K562 (cell line): Measurements from ENCODE around the gene ADD3. TPM values are rescaled to one million over a fixed set of nuclear protein-coding genes. Genes with fewer than 3 reads are reported as not detected.

Experiments
- ATAC-seq: fragments of 200-7000 bp; cut with Tn5 transposase; 3 replicates; pipeline ENCODE4 v1.9.1; 2020; ENCODE audit warnings: moderate library complexity
- BruUV-seq: library from RNA; stranded (reverse); fragments of 400-500 nt; replicated peaks from 2 replicates; lab custom pipeline; 2021; lab: Mats Ljungman, UMichigan
- CTCF ChIA-PET: fragments of 300-600 bp; formaldehyde crosslinking; extraction: SDS; loops from one replicate; lab custom pipeline; 2021; ENCODE audit warnings: low intra/inter-chr PET ratio; lab: Yijun Ruan, JAX
- POLR2A ChIA-PET: fragments of 300-600, 350-650 bp; sonication (Branson Sonifier 250); formaldehyde crosslinking; extraction: SDS; loops from one replicate; lab custom pipeline; 2021; ENCODE audit warnings: antibody characterized with exemption, inconsistent platforms; lab: Yijun Ruan, JAX
- DNase-seq, 4 experiments: peaks; one replicate each; pipeline versions ENCODE4 v3.0.0 to v3.0.0-alpha.2; 2011 to 2018; ENCODE audit warnings: low spot score in 3 of 4, mixed read lengths in 3 of 4; ENCODE audit errors: extremely low read depth in 1 of 4
- FAIRE-seq: peaks from 2 replicates; lab custom pipeline; 2011; peaks lifted over from hg19 to GRCh38; lab: Jason Lieb, UNC
- H2AFZ ChIP-seq: 2 replicates; pipeline ENCODE4 v1.6.0; 2011; ENCODE audit warnings: low read depth, low read length, control low read depth, inconsistent platforms
- H3K27ac ChIP-seq: fragments of 200-600 bp; 3 replicates; pipeline ENCODE4 v1.8.0; 2011; ENCODE audit warnings: low read depth, mild to moderate bottlenecking, control low read depth, inconsistent platforms, low read length, moderate library complexity, mixed read lengths; ENCODE audit errors: extremely low read depth
- H3K27me3 ChIP-seq, 2 experiments: fragments of 300-600 bp in 1 of 2; 2 replicates in 1 of 2; 3 replicates in 1 of 2; pipeline versions ENCODE4 v1.6.0 to v1.8.0; 2011; ENCODE audit warnings: inconsistent platforms in 2 of 2, low read length in 2 of 2, mild to moderate bottlenecking in 1 of 2, mixed read lengths in 1 of 2, moderate library complexity in 1 of 2; ENCODE audit not compliant: control insufficient read depth in 2 of 2, insufficient read depth in 2 of 2
- H3K36me3 ChIP-seq: fragments of 300-600 bp; 3 replicates; pipeline ENCODE4 v1.8.0; 2011; ENCODE audit warnings: mild to moderate bottlenecking, low read length, inconsistent platforms; ENCODE audit not compliant: control insufficient read depth, insufficient read depth
- H3K4me1 ChIP-seq, 2 experiments: fragments of 200-600 bp in 1 of 2; replicated peaks in 1 of 2; 2 replicates in 1 of 2; 3 replicates in 1 of 2; pipeline versions ENCODE4 v1.5.1 to v1.8.0; 2011; ENCODE audit warnings: inconsistent platforms in 2 of 2, low read length in 2 of 2, mild to moderate bottlenecking in 1 of 2, mixed read lengths in 1 of 2, moderate library complexity in 1 of 2; ENCODE audit not compliant: control insufficient read depth in 2 of 2, insufficient read depth in 2 of 2
- H3K4me2 ChIP-seq: 2 replicates; pipeline ENCODE4 v1.6.1; 2011; ENCODE audit warnings: low read length, control low read depth, inconsistent platforms, mixed read lengths; ENCODE audit not compliant: insufficient read depth
- H3K4me3 ChIP-seq: fragments of 200-600 bp; sonication (generic), shearing (Covaris generic); 2 replicates; pipeline ENCODE4 v1.5.1; 2016; ENCODE audit warnings: control low read depth, inconsistent platforms
- H3K79me2 ChIP-seq: fragments of 200-600 bp; 3 replicates; pipeline ENCODE4 v1.8.0; 2011; ENCODE audit warnings: low read length, inconsistent platforms; ENCODE audit not compliant: control insufficient read depth, insufficient read depth
- H3K9ac ChIP-seq, 2 experiments: 2 replicates each; pipeline versions ENCODE4 v1.6.0 to v1.6.1; 2011; ENCODE audit warnings: low read depth in 2 of 2, low read length in 2 of 2, control low read depth in 1 of 2, inconsistent platforms in 1 of 2, mild to moderate bottlenecking in 1 of 2, mixed read lengths in 1 of 2; ENCODE audit not compliant: insufficient read depth in 1 of 2
- H3K9me1 ChIP-seq: one replicate; pipeline ENCODE4 v1.6.0; 2011; ENCODE audit warnings: inconsistent platforms, mild to moderate bottlenecking, low read length, moderate library complexity; ENCODE audit not compliant: control insufficient read depth, insufficient read depth
- H3K9me3 ChIP-seq: replicated peaks from 2 replicates; pipeline ENCODE4 v1.5.1; 2011; ENCODE audit warnings: low read depth, low read length, inconsistent platforms; ENCODE audit not compliant: control insufficient read depth, insufficient read depth
- H4K20me1 ChIP-seq: replicated peaks from 2 replicates; pipeline ENCODE4 v1.6.1; 2011; ENCODE audit warnings: low read length, inconsistent platforms, mixed read lengths; ENCODE audit not compliant: control insufficient read depth, insufficient read depth
- ADNP ChIP-seq: fragments of 200-800 bp; sonication (Bioruptor generic); IDR thresholded peaks from 2 replicates; pipeline ENCODE4 v1.6.1; 2016; ENCODE audit warnings: missing genetic modification characterization, missing compliant biosample characterization
- FOXK2 ChIP-seq, 2 experiments: fragments of 450-650 bp; IDR thresholded peaks in 1 of 2; conservative IDR thresholded peaks in 1 of 2; 2 replicates each; pipeline ENCODE4 v1.6.1; 2016; ENCODE audit warnings: low read depth in 2 of 2, mild to moderate bottlenecking in 1 of 2
- GTF2F1 ChIP-seq: IDR thresholded peaks from 2 replicates; pipeline ENCODE4 v1.6.1; 2011; ENCODE audit warnings: low read depth, low read length, improper control_type of control experiment
- HNRNPLL ChIP-seq: fragments of 200-400 bp; formaldehyde crosslinking; IDR thresholded peaks from 2 replicates; pipeline ENCODE4 v1.6.1; 2017; ENCODE audit warnings: low read length, low read depth, mild to moderate bottlenecking; ENCODE audit not compliant: poor library complexity, severe bottlenecking
- KDM4B ChIP-seq, 2 experiments: fragments of 450-650 bp in 1 of 2; sonication (generic) in 1 of 2; IDR thresholded peaks; 2 replicates each; pipeline ENCODE4 v1.6.1; 2016 to 2017; ENCODE audit warnings: borderline replicate concordance in 2 of 2, antibody characterized with exemption in 1 of 2, low read depth in 1 of 2, mild to moderate bottlenecking in 1 of 2
- KLF10 ChIP-seq: fragments of 250-450 bp; sonication (Bioruptor Pico); IDR thresholded peaks from 2 replicates; pipeline ENCODE4 v1.6.1; 2021; ENCODE audit warnings: matching md5 sums
- MECOM ChIP-seq: fragments of 250-450 bp; sonication (Bioruptor Pico); IDR thresholded peaks from 2 replicates; pipeline ENCODE4 v1.8.0; 2022; ENCODE audit warnings: inconsistent platforms
- MYNN ChIP-seq, 2 experiments: sonication (generic); formaldehyde crosslinking in 1 of 2; IDR thresholded peaks; 2 replicates each; pipeline versions ENCODE4 v1.5.0 to v1.6.1; 2016 to 2020; ENCODE audit warnings: antibody characterized with exemption in 1 of 2, missing genetic modification reagents in 1 of 2
- NR0B1 ChIP-seq: fragments of 450-650 bp; IDR thresholded peaks from one replicate; pipeline ENCODE4 v1.6.1; 2018; ENCODE audit warnings: mild to moderate bottlenecking, moderate library complexity; ENCODE audit not compliant: partially characterized antibody
- POLR3G ChIP-seq: IDR thresholded peaks from 2 replicates; pipeline ENCODE4 v1.6.1; 2011; ENCODE audit not compliant: insufficient read length, insufficient replicate concordance; ENCODE audit errors: extremely low read depth
- RBM22 ChIP-seq: fragments of 200-400 bp; formaldehyde crosslinking; IDR thresholded peaks from 2 replicates; pipeline ENCODE4 v1.6.1; 2018; ENCODE audit warnings: low read length, low read depth; ENCODE audit not compliant: poor library complexity, severe bottlenecking
- TARDBP ChIP-seq: fragments of 450-650 bp; IDR thresholded peaks from 2 replicates; pipeline ENCODE4 v1.6.1; 2016
- TSC22D4 ChIP-seq: fragments of 450-650 bp; IDR thresholded peaks from 2 replicates; pipeline ENCODE4 v1.6.1; 2016; ENCODE audit warnings: missing genetic modification characterization, missing biosample characterization, control low read depth
- ZBED1 ChIP-seq: IDR thresholded peaks from 2 replicates; pipeline ENCODE4 v1.6.1; 2014
- ZNF311 ChIP-seq: fragments of 250-450 bp; sonication (Bioruptor Pico); IDR thresholded peaks from 2 replicates; pipeline ENCODE4 v1.4.0; 2020; ENCODE audit warnings: mild to moderate bottlenecking, moderate library complexity
- ZNF609 ChIP-seq: sonication (generic); formaldehyde crosslinking; IDR thresholded peaks from 2 replicates; pipeline ENCODE4 v1.8.1; 2023; ENCODE audit warnings: missing genetic modification reagents, mild to moderate bottlenecking, borderline replicate concordance
- ZNF75A ChIP-seq: fragments of 450-650 bp; formaldehyde crosslinking; IDR thresholded peaks from 2 replicates; pipeline ENCODE4 v1.4.0; 2020; ENCODE audit warnings: mild to moderate bottlenecking
- WGBS: fragments of 100-300 bp; shearing (Covaris generic); methylation state at CpG from one replicate; pipeline ENCODE4 v1.1.6; 2016; ENCODE audit warnings: low coverage, mixed read lengths; ENCODE audit not compliant: insufficient coverage; ENCODE audit errors: missing lambda C conversion rate; 5-methylcytosine and 5-hydroxymethylcytosine counted together
- in situ Hi-C: fragments of 300-500 bp; cut with MboI; formaldehyde crosslinking; loops from 4 replicates; pipeline ENCODE4 v1.15.0; 2018; ENCODE audit warnings: inconsistent platforms, mixed read lengths
- intact Hi-C: fragments of 100-400 bp; cut with micrococcal nuclease; formaldehyde crosslinking; loops from 2 replicates; pipeline ENCODE4 v1.14.2; 2022
- polyA plus RNA-seq, 8 experiments: library from polyadenylated mRNA; depleted of rRNA in 4 of 8; stranded (reverse) in 5 of 8; unstranded in 3 of 8; fragments of >200 nt; fragmentation: Nextera tagmentation in 2 of 8; fragmentation: Illumina TruSeq in 1 of 8; extraction: Ambion mirVana in 2 of 8; extraction: Trizol in 1 of 8; gene quantifications; 2 replicates each; pipeline versions ENCODE4 v1.2.1 to v1.2.3, GENCODE V29; 2011 to 2014; ENCODE audit warnings: inconsistent platforms in 1 of 8, missing spikeins in 1 of 8
- total RNA-seq, 7 experiments: library from RNA; depleted of rRNA in 6 of 7; stranded (reverse); fragments of >200 nt in 6 of 7; fragmentation: Illumina TruSeq in 2 of 7; extraction: Trizol in 2 of 7; gene quantifications; 2 replicates each; pipeline versions ENCODE4 v1.2.1 to v1.2.3, GENCODE V29; 2011 to 2021; ENCODE audit warnings: low replicate concordance in 1 of 7

Gene ADD3
- total and polyA plus RNA-seq, 9 of the 15 experiments (the other 6 are each of a cell fraction or from before 2014, with no cell fraction given): 13.2 to 125 (median 31.7) TPM

GRCh38 chr10:110059925-110060324, 52.1 kb downstream of the ADD3 start (continued):
- TF ChIP-seq ZNF75A (CRISPR knock-in tag): no peak
- TF ChIP-seq FOXK2 (conservative IDR thresholded peaks at IDR 0.05 in 1 of 2, IDR thresholded peaks at IDR 0.05 in 1 of 2; ENCODE audit: low read depth in 2 of 2): no peak
- no peak for TF ChIP-seq TARDBP
- TF ChIP-seq KDM4B (IDR thresholded peaks at IDR 0.05; ENCODE audit: borderline replicate concordance in 2 of 2, low read depth in 1 of 2): no peak
- TF ChIP-seq ADNP (tag): no peak
- no peak for TF ChIP-seq GTF2F1

GRCh38 chr10:110061687-110062086, 53.9 kb downstream of the ADD3 start:
- no peak for FAIRE-seq
- 63% methylated on average over 2 of the region's 3 CpGs for WGBS
- TF ChIP-seq ZBED1 (no peak), MECOM (no peak), KLF10 (CRISPR knock-in tag) (no peak), MYNN (IDR thresholded peaks at IDR 0.05) (no peak), MYNN (CRISPR knock-in tag; IDR thresholded peaks at IDR 0.05) (no peak), HNRNPLL (no peak), NR0B1 (no peak), ZNF609 (CRISPR knock-in tag) (no peak), TSC22D4 (no peak), RBM22 (no peak), ZNF311 (CRISPR knock-in tag) (no peak), POLR3G (no peak)

More at GRCh38 chr10:110061687-110062086, 53.9 kb downstream of the ADD3 start:
- ATAC-seq (no peak), DNase-seq (no peak)
- peaks cover 0 to 3% of the 10 kb centered on the region in 2 experiments; a peak in 3 of 5 replicates for H3K4me1 ChIP-seq
- ChIA-PET POLR2A (no interaction called here), CTCF (no interaction called here)
- H3K36me3 ChIP-seq: no peaks in the 10 kb centered on the region
- no TSS peak for BruUV-seq
- H3K9me1 ChIP-seq: no peaks in the 10 kb centered on the region
- H3K4me2 ChIP-seq: no peak overlapping the region
- H3K27ac ChIP-seq: no peak overlapping the region
- no peaks in the 10 kb centered on the region for H3K9me3 ChIP-seq
- H4K20me1 ChIP-seq: 0 out of 2 replicates have a peak, but pooled peaks cover 3% of the 10 kb centered on the region
- H3K27me3 ChIP-seq: no peaks in the 10 kb centered on the region
- in situ Hi-C loops (no loop called here), intact Hi-C loops (no loop called here)
- no peak overlapping the region for H3K4me3 ChIP-seq
- H3K79me2 ChIP-seq: peaks cover 2% of the 10 kb centered on the region; the same call in 2 of the 3 replicates
- no peak overlapping the region for H3K9ac ChIP-seq
- H2AFZ ChIP-seq: no peak overlapping the region
